ENCODE data around the gene PLCB1.

The PLCB1 gene

DNA sequence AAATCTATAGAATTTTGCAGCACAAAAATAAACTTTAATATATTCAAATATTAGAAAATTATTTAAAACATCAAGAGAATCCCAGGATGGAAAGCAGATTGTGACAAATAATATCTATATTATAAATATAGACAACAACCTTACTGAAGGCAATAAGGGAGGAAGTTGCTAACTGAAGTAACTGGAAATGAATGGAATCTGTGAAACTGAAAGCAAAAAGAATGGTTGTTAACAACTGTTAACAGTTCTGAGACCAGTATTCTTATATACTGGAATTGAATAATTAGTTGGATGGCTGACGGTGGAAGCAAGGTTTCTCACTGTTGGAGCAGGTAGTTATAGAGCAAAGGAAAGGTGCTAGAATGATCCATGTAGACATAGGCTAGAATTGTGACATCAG, 220.4 kb downstream of the PLCB1 start:
- H3K79me2 ChIP-seq (ENCODE audit: control insufficient read depth, low read length): no peaks in the 10 kb centered on the region
- no peaks in the 10 kb centered on the region for H3F3A ChIP-seq (ENCODE audit: control insufficient read depth, insufficient read depth)
- H3K4me2 ChIP-seq (ENCODE audit: low read length): no peak overlapping the region
- H3K4me3 ChIP-seq (ENCODE audit: low read length): no peak overlapping the region
- H3K4me1 ChIP-seq (ENCODE audit: control insufficient read depth, low read length): no peaks in the 10 kb centered on the region
- no peaks in the 10 kb centered on the region for H3K36me3 ChIP-seq (ENCODE audit: control insufficient read depth, low read length)
- no peak overlapping the region for H3K27ac ChIP-seq (ENCODE audit: low read depth, low read length)
- no peaks in the 10 kb centered on the region for H3K9me3 ChIP-seq (ENCODE audit: control insufficient read depth, insufficient read depth, low read length)
- H3K27me3 ChIP-seq (ENCODE audit: control insufficient read depth, low read length): no peaks in the 10 kb centered on the region; the same call in 1 of the 2 replicates
- TF ChIP-seq CTCF (IDR thresholded peaks at IDR 0.05; ENCODE audit: low read depth, low read length, poor library complexity, severe bottlenecking) (no peak), EZH2phosphoT487 (IDR thresholded peaks at IDR 0.05; ENCODE audit: borderline replicate concordance, low read length) (no peak)
- H3K9me2 ChIP-seq (replicated peaks; ENCODE audit: control insufficient read depth, low read length): no peaks in the 10 kb centered on the region; the same call in 1 of the 2 replicates
- no peaks in the 10 kb centered on the region for H4K20me1 ChIP-seq (ENCODE audit: control insufficient read depth, insufficient read depth, low read depth, low read length)

- Histone ChIP-seq H4K20me1 (ENCODE audit: control insufficient read depth, insufficient read depth, low read depth, low read length) (no peaks in the 10 kb centered on the region), H3K36me3 (ENCODE audit: control insufficient read depth, low read length) (no peaks in the 10 kb centered on the region), H3F3A (ENCODE audit: control insufficient read depth, insufficient read depth) (no peaks in the 10 kb centered on the region), H3K4me2 (ENCODE audit: low read length) (no peak overlapping the region), H3K27ac (ENCODE audit: low read depth, low read length) (no peak overlapping the region), H3K79me2 (ENCODE audit: control insufficient read depth, low read length) (no peaks in the 10 kb centered on the region), H3K4me1 (ENCODE audit: control insufficient read depth, low read length) (no peaks in the 10 kb centered on the region), H3K27me3 (ENCODE audit: control insufficient read depth, low read length) (no peaks in the 10 kb centered on the region; the same call in 1 of the 2 replicates), H3K9me2 (replicated peaks; ENCODE audit: control insufficient read depth, low read length) (no peaks in the 10 kb centered on the region; the same call in 1 of the 2 replicates), H3K4me3 (ENCODE audit: low read length) (no peak overlapping the region), H3K9me3 (ENCODE audit: control insufficient read depth, insufficient read depth, low read length) (no peaks in the 10 kb centered on the region)
- no peak for TF ChIP-seq CTCF (IDR thresholded peaks at IDR 0.05; ENCODE audit: low read depth, low read length, poor library complexity, severe bottlenecking)
- no peak for TF ChIP-seq EZH2phosphoT487 (IDR thresholded peaks at IDR 0.05; ENCODE audit: borderline replicate concordance, low read length)
Measured at GRCh38 chr20:8353512-8353911, 221.4 kb downstream of the PLCB1 start.

DNA sequence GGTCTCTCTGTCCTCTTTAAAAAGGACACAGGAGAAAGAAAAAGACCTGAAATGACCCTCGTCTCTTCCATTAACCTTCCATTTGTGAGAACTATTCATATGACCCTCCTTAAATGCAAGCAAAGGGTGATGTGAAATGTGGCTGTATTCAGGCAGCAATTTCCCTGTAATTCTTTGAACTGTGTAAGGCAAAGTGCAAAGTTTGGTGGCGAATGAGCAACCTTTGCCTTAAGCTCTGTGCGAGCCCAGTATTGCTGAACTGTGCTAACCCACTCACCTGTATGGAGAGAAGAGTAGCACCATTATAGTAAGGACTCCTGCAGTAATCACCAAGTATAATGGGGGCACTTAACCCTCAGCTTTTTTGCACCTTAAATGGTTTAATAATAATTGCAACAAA, 223.4 kb downstream of the PLCB1 start:
- no peaks in the 10 kb centered on the region for H3K79me2 ChIP-seq (ENCODE audit: control insufficient read depth, low read length)

More for the DNA sequence above, 223.4 kb downstream of the PLCB1 start:
- Histone ChIP-seq H3K4me1 (ENCODE audit: control insufficient read depth, low read length) (no peaks in the 10 kb centered on the region), H3K9me2 (replicated peaks; ENCODE audit: control insufficient read depth, low read length) (no peaks in the 10 kb centered on the region; the same call in 1 of the 2 replicates), H3K27ac (ENCODE audit: low read depth, low read length) (no peak overlapping the region), H3K4me2 (ENCODE audit: low read length) (no peak overlapping the region), H3F3A (ENCODE audit: control insufficient read depth, insufficient read depth) (no peaks in the 10 kb centered on the region), H3K9me3 (ENCODE audit: control insufficient read depth, insufficient read depth, low read length) (no peaks in the 10 kb centered on the region), H3K4me3 (ENCODE audit: low read length) (no peak overlapping the region), H3K27me3 (ENCODE audit: control insufficient read depth, low read length) (no peaks in the 10 kb centered on the region; the same call in 1 of the 2 replicates), H4K20me1 (ENCODE audit: control insufficient read depth, insufficient read depth, low read depth, low read length) (no peaks in the 10 kb centered on the region), H3K36me3 (ENCODE audit: control insufficient read depth, low read length) (no peaks in the 10 kb centered on the region)
- TF ChIP-seq CTCF (IDR thresholded peaks at IDR 0.05; ENCODE audit: low read depth, low read length, poor library complexity, severe bottlenecking) (no peak), EZH2phosphoT487 (IDR thresholded peaks at IDR 0.05; ENCODE audit: borderline replicate concordance, low read length) (no peak)
